Measurements from ENCODE around the gene MT4.

The MT4 gene

GRCh38 chr16:56525236-56525635 lies 39.6 kb upstream of the MT4 start:
- TF ChIP-seq CTCF (conservative IDR thresholded peaks at IDR 0.05; ENCODE audit: low read depth, low read length): no peak
- no peak overlapping the region for H3K4me3 ChIP-seq (ENCODE audit: low read depth, low read length)
- peak; percentile 53 for DNase-seq (ENCODE audit: low read depth)

GRCh38 chr16:56530872-56531271 lies 34.0 kb upstream of the MT4 start:
- no peak for TF ChIP-seq CTCF (conservative IDR thresholded peaks at IDR 0.05; ENCODE audit: low read depth, low read length)
- DNase-seq (ENCODE audit: low read depth): no peak
- no peak overlapping the region for H3K4me3 ChIP-seq (ENCODE audit: low read depth, low read length)

- TF ChIP-seq CTCF (conservative IDR thresholded peaks at IDR 0.05; ENCODE audit: low read depth, low read length): peak; percentile 20
Observed at GRCh38 chr16:56532714-56533113, 32.2 kb upstream of the MT4 start.

GRCh38 chr16:56534847-56535383 lies 30.0 kb upstream of the MT4 start:
- TF ChIP-seq CTCF (conservative IDR thresholded peaks at IDR 0.05; ENCODE audit: low read depth, low read length): no peak
- no peak overlapping the region for H3K4me3 ChIP-seq (ENCODE audit: low read depth, low read length)
- no peak for DNase-seq (ENCODE audit: low read depth)

More at GRCh38 chr16:56532714-56533113, 32.2 kb upstream of the MT4 start:
- DNase-seq (ENCODE audit: low read depth): no peak
- H3K4me3 ChIP-seq (ENCODE audit: low read depth, low read length): no peak overlapping the region

GRCh38 chr16:56538331-56538730 lies 26.5 kb upstream of the MT4 start:
- DNase-seq (ENCODE audit: low read depth): no peak
- H3K4me3 ChIP-seq (ENCODE audit: low read depth, low read length): no peak overlapping the region
- no peak for TF ChIP-seq CTCF (conservative IDR thresholded peaks at IDR 0.05; ENCODE audit: low read depth, low read length)

GRCh38 chr16:56539656-56540055 lies 25.2 kb upstream of the MT4 start:
- no peak for TF ChIP-seq CTCF (conservative IDR thresholded peaks at IDR 0.05; ENCODE audit: low read depth, low read length)
- no peak for DNase-seq (ENCODE audit: low read depth)
- H3K4me3 ChIP-seq (ENCODE audit: low read depth, low read length): no peak overlapping the region

- TF ChIP-seq CTCF (conservative IDR thresholded peaks at IDR 0.05; ENCODE audit: low read depth, low read length): no peak
- DNase-seq (ENCODE audit: low read depth): no peak
- no peak overlapping the region for H3K4me3 ChIP-seq (ENCODE audit: low read depth, low read length)
Observed at GRCh38 chr16:56542039-56542438, 22.8 kb upstream of the MT4 start.

Measured in choroid plexus epithelial cell (primary cell).